ENCODE data around the gene KRTAP10-4.

DNA sequence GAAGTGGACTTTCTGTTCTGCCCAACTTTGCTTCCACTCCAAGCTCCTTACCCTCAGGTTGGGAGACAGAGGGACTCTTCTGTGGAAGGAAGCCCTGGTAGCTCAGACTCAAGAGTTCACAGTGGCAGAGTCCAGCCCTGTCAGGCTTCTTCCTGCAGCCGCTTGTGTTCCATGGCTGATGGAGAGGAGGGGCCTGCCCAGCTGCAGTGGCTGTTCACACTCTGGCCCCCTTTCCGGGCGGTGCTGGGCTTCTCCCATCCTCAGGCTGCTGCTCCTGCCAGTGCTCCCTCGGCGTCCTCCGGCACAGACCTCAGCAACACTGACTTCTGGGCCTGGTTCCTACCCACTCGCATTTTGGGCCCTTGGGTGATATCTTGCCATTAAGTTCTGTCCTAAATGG lies 37.6 kb upstream of the KRTAP10-4 start:
- TF ChIP-seq EP300 (IDR thresholded peaks at IDR 0.05): no peak
- TF ChIP-seq, protein P1, sequence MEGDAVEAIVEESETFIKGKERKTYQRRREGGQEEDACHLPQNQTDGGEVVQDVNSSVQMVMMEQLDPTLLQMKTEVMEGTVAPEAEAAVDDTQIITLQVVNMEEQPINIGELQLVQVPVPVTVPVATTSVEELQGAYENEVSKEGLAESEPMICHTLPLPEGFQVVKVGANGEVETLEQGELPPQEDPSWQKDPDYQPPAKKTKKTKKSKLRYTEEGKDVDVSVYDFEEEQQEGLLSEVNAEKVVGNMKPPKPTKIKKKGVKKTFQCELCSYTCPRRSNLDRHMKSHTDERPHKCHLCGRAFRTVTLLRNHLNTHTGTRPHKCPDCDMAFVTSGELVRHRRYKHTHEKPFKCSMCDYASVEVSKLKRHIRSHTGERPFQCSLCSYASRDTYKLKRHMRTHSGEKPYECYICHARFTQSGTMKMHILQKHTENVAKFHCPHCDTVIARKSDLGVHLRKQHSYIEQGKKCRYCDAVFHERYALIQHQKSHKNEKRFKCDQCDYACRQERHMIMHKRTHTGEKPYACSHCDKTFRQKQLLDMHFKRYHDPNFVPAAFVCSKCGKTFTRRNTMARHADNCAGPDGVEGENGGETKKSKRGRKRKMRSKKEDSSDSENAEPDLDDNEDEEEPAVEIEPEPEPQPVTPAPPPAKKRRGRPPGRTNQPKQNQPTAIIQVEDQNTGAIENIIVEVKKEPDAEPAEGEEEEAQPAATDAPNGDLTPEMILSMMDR (IDR thresholded peaks at IDR 0.05): no peak
- TF ChIP-seq POLR2A (IDR thresholded peaks at IDR 0.05): no peak
- TF ChIP-seq POLR2AphosphoS5 (IDR thresholded peaks at IDR 0.05): no peak
